ENCODE results near the gene ANXA7.

DNA sequence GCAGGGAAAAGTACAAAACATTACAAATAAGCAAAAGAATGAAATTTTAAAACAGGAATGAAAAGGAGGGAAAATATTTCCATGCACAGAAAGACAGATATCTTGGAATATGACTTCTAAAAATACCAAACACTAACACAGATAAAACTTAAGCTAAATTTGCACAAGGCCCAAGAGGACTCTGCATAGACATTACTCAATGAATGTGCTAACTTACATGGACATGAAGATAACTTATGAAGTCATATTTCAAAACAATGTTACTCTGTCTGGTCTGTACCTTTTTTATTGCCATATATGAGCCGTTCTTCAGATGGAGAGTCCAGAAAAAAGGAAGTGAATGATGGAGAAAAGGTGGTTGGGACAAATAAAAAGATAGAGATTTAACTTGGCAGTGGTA lies 34.5 kb upstream of the ANXA7 start:
- TF ChIP-seq MYC (IDR thresholded peaks at IDR 0.05; ENCODE audit: low read depth, low read length) (no peak), CTCF (IDR thresholded peaks at IDR 0.05; ENCODE audit: low read depth, low read length) (no peak)
